ENCODE data around the gene RDH14.

The RDH14 gene

DNA sequence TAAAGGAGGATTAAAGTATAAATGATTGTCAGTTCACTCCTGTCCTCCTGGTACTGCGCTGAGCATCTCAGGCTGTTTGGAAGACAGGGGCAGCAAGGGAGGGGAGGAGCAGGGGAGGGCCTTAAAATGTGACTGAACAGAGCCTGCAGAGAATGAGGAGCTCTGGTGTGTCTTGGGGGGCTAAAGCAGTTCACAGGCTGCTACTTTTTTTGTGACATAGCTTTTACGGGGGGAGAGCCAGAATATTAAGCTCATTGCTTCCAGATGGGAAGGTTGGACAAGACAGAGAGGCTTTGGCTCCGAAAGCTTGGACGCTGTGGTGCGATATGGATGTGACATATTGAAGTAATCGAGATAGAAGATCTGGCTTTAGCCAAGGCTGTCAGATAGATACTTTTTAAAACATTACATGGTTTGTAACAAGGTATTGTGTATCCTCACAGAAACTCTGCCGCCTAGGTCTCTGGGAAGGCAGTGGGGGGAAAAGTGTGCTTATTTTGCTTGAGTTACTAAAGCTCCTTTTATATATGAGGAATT, 40.5 kb downstream of the RDH14 start:
- DNase-seq: no peak

DNA sequence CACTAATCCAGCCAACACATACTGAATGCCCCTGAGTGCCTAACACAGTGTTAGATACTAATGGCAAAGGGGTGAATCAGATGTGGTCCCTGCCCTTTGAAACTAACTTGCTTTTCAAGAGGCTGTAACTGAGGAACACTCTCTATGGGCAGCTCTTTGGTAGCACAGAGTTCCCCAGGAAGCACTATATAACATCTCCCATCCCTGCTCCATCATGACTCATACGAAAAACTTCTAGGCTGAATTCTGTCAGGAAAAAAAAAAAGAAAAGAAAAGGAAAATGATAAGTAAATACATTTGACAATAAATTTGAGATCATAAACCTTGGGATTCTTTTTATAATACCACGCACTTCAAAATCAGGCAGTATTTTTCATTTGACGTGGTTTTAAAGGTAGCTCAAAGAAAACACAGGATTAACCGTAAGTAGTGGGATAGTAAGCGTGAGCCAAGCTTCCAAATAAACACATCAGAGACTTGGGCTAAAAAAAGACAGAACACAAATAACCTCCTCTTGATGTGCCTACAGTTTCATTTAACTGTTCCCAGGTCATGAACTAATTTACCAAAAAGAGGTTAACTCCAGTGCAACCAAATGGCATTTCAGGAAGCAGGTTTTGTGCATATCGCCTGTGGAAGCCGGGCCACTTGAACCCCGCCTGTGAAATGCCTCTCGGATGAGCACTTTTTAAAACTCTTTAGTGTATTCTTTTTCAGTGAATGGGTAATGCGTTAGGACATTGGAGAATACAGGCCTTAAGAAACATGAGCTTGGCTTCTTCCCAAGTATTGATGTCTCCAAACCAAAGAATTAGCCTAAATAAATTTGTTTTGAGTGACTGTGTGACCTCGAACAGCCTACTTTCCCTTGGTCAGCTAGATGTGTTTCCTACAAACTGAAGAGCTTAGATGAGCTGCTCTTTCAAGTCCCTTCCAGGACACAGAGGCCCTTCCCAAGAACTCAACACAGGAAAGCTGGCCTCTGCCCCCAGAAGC, 42.0 kb downstream of the RDH14 start:
- no peak for DNase-seq

DNA sequence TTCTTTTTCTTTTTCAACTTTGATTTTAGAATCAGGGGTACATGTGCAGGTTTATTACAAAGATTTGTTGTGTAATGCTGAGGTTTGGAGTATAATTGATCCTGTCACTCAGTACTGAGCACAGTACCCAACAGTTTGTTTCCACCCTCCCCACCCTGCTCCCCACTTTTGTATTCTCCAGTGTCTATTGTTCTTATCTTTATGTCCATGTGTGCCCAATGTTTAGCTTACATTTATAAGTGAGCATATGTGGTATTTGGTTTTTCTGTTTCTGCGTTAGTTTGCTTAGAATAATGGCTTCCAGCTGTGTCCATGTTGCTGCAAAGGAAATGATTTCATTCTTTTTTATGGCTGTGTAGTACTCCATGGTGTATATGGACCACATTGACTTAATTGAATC, 43.1 kb downstream of the RDH14 start:
- no peak for DNase-seq

DNA sequence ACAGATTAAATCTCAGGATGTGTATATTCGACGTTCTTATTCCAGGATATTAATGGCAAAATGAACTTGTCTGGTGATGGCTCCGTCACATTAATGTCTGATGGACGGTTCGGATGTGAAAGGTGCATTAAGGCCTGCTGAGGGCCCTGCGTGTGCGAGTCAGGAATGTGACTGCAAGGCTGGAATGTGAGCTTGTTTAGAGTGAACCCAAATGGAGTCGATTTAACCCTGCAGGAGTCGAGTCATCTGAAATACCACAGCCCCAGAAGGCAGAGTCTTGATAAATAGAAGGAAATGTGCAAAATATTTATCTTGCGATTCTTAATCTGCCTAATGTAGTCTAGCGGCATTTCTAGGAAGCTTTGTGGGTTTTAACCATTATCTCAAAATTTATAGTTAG, 44.3 kb downstream of the RDH14 start:
- DNase-seq: no peak

DNA sequence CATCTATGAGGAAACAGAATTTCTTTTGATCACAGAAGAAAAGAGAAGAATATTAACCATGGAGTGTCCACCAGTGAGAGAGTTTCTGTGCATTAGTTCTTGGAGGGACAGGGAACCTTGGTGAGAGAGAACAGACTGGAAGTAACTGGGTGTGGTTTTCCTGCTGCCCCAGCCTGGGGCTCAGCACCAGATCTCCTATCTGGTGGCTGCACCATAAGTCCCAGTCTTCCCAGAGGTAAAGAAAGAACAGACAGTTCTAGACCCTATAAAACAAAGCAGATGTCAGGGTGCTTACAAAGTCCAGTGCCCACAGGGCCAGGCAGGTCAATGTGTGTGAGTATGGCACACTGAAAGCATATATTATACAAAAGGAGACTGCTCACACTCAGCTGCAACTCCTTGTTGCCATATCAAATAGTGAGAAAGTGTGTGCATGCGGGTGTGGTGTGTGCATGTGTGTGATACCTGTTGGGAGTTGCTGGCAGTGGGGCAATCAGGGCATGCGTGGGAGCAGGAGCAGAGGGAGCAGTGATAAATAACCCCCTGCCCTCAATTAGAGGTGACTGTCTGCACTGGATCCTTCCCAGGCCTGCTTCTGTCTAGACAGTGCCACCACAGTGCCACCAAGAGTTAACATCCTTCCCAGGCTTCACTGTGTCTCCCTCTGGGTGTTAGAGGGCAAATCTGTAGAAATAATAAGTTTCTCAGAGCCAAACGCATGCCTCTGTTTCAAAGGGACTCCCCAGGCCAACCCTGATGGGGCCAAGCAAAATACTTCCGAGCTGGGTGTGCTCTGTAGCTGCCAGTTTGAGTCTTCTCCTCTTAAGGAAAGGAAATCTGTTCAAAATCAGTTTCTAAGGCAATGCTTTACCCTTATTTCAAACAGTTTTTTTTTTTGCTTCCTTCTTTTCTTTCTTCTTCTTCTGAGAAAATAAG, 45.7 kb downstream of the RDH14 start:
- DNase-seq: no peak

DNA sequence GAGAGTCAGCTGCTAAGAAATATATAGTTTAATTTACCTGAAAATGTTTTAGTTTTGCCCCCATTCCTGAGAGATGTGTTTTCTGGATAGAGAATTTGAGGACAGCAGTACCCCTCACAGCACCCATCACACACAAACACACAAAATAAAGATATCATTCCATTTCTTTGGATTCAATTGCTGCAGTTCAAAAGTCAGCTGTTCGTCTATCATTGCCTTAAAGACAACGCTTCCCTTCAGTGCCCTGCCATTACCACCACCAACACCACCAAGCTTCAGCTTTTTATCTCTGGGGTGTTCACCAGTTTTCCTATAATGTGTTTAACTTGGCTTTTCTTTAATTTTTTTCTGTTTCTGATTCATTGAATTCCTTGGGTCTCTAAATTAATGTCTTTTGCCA, 49.7 kb downstream of the RDH14 start:
- DNase-seq: no peak

DNA sequence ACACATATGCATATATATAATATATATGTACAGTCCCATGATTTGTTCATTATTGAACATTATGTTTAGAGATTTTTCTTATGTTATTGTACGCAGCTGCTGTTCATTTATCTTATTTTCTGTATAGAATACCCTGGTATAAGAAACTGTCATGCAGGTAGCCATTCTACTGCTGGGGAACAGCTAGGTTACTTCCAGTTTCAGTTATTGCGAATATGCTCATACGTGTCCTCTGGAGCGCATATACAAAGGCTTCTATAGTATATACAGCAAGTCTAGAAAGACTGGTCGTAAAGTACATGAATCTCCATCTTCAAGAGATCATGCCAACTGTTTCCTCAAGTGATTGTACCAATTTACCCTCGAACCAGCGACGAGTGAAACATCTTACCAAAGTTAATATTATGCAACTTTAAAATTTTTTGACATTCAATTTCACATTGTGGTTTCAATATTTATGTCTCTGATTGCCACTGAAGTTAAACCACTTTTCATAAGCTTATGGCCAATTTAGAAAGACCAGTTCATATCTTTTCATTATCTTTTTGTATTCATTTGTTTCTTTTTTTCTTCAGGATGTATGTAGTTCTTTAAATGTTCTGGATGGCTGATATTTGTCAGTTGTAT, 53.5 kb downstream of the RDH14 start:
- DNase-seq: no peak

DNA sequence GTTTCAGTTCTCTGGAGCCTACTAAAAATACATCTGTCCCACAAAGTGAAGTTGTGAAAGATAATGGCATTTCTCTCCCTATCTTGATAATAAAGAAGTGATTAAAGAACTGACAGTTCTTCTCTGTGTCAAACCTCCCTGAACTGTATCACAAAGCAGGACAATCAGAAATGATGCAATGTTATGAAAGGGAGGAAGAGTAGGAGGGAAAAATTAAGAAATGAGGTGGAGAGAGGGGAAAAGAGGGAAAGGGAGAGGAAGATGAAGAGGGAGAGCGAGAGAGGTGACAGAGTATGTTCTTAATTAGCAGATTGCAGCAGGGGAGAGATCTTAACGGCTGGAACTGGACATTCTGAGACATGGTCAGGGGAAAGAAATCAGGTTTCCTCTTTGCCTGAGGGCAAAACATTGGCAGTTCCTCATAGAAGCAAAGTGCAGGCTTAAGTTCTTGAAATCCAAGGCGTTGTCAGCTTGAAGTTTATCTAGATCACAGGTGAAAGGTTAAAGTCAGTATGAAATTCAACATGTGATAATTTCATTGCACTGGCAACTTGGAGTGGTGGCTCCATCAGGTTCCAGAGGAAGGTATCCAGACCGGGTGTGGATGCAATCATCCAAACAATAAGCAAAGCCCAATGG, 54.6 kb downstream of the RDH14 start:
- no peak for DNase-seq
